Dermis microvascular lymphatic vessel endothelial cell (primary cell): Measurements from ENCODE around the gene CRYGA. TPM values are rescaled to one million over a fixed set of nuclear protein-coding genes. Genes with fewer than 3 reads are reported as not detected.
"Not testable (repeated sequence)": the region's sequence is repeated elsewhere in the genome, so short reads cannot be mapped to it uniquely, and the experiment has no call there.

Experiments
- DNase-seq, 2 donors: peaks; one replicate each; pipeline versions ENCODE4 v3.0.0 to v3.0.0-alpha.2; 2010; ENCODE audit warnings: low read depth in 2 of 2
- total RNA-seq: library from RNA; depleted of rRNA; stranded (reverse); fragments of >200 nt; gene quantifications from 2 replicates; pipeline ENCODE4 v1.2.1, GENCODE V29; 2014

Gene CRYGA
- total RNA-seq, 1 donor from 2014 or later: not detected

DNA sequence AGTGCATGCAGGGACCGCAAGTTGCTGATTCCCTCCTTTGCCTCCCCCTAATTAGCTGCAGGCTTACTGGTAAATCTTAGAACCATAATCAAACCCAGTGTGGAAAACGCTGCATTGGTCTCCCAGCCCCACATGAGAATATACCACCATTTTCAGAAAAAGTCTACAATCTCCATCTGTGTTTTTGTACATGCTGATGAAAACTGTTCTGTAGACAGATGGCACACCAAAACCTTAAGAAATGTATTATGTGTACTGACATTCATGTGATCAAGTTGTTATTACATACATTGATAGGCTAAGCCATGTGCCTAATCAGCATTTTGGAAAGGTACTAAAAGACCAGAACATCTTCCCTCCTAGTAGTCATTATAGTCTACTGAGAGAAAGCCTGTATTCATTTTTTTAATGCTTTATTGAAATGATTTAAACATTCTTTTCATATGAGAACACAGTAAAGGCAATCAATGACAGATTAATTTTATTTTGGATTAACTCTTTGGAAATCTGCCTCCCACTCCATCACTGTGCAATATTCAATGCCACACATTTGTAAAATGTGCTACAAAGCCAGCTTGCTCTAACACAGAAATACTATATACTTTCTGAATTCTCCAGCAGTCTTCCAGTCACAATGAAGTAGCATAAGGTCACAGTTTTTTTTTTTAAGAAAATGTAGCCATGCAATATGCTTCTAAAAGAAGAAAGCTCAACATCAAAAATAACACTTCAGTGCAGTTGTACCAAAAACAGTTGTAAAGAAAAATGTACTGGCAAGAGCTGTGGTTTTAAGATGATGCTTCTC, 1.8 kb upstream of the CRYGA start:
- no peak for DNase-seq

GRCh38 chr2:208156439-208156838, 7.0 kb downstream of the CRYGA start:
- DNase-seq: no peak

DNA sequence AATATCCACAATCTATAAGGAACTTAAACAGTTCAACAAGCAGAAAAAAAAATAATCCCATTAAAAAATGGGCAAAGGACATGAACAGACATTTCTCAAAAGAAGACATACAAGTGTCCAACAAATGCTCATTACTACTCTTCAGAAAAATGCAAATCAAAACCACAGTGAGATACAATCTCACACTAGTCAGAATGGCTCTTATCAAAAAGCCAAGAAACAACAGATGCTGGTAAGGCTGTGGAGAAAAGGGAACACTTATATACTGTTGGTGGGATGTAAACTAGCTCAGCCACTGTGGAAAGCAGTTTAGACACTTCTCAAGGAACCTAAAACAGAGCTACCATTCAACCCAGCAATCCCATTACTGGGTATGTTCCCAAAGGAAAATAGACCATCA, 10.2 kb downstream of the CRYGA start:
- DNase-seq: no peak

GRCh38 chr2:208150956-208151355, 12.4 kb downstream of the CRYGA start:
- no peak for DNase-seq

DNA sequence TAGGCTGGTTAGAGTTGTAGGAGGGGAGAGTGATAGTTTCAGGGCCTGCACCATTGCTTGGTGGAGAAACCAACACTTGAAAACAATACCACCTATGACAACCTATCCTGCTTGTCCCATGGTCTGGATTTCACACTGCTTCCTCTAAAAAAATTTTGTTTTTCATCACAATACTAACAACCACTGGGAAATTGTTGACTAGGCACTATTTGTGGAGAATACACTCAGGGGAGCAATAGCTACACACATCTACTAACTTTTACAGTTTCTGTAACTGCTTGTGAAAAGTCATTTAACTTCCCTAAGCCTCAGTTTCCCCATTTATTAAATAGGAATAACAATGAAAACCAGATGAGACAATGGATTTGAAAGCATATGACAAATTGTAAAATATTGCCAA, 13.3 kb downstream of the CRYGA start:
- no peak for DNase-seq

DNA sequence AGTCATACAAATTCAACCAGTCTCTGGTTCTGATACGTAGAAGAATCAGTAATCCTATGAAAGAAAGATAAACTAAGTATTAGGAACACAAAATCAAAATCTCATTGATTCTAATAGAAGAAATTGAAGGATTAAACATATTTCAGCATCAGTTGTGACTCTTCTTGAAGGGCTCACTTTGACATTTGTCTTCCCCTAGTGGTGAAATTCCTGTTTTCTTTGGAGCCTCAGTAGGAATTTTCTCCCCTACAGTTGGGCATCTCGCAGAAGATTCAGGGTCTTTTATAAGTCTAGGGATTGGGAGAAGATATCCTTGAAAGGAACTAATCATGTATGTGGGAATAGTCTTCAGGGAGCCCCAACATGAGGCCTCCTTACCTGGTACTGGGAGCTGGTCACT, 14.6 kb downstream of the CRYGA start:
- no peak for DNase-seq

DNA sequence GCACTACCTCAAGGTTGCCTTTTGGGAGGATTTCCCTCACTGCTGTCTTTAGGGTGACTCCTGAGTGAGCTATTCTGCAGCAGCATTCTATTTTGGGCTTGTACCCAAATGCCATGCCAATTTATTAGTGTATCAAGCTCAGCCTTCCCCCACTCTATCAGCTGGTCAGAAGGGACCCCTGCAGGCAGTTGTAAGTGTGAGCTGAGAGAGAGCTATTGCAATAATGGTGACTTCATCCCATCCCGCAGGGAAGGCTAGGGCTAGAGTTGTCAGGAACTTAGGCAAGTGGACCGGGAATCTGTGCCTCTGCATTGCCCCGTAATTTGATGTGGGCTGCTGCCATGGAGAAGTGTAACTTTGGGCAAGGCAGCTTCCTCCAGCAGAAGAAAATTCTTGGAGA, 15.6 kb downstream of the CRYGA start:
- no peak for DNase-seq

DNA sequence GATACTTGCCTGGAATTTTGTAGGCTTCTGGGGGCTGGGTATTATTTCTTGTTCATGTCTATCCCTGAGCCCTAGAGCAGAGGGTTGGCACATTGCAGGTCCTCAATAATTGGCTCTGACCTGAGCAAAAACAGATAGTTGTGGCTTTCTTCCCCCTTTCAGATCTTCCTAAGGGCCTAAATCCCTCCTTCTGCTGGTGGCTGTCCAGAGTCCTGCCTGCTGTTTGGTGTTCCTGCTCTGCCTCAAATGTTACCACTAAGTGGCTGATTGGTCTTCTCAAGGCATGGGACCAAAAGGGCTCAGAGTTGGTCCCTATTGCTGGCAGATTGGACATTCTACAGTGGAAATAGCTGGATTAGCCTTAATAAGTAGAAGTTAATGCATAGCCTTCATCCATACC, 16.4 kb downstream of the CRYGA start:
- DNase-seq: no peak

- DNase-seq: no peak
Measured at GRCh38 chr2:208146006-208146405, 17.4 kb downstream of the CRYGA start, which contains the start of gene CRYGB. TSS of gene CRYGB (minus strand) at chr2:208146158. CDS start at chr2:208146120, 38 bp downstream.

- DNase-seq: no peak
Measured at GRCh38 chr2:208142925-208143799, 20.2 kb downstream of the CRYGA start.

GRCh38 chr2:208142240-208142924, 21.0 kb downstream of the CRYGA start:
- DNase-seq: peak; percentile 58 to 66

DNA sequence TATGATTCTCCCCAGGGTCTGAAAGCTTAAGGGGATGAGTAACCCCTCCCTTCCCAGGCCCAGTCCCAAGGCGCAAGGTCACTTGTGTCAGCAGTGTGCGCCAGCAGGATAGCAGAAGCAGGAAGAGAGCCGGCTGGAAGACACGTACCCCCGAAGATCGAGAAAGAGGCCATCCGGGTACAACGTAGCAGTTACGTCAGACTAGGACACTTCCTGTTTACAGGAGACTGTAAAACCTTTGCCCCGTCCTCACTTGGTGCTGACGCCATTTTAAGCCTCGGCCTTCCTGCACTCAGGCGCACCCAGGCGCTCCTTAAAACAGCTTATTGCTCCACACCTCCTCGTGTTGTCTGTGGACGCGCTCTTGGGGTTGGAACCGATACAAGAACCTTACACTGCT, 23.9 kb downstream of the CRYGA start:
- DNase-seq: no peak

DNA sequence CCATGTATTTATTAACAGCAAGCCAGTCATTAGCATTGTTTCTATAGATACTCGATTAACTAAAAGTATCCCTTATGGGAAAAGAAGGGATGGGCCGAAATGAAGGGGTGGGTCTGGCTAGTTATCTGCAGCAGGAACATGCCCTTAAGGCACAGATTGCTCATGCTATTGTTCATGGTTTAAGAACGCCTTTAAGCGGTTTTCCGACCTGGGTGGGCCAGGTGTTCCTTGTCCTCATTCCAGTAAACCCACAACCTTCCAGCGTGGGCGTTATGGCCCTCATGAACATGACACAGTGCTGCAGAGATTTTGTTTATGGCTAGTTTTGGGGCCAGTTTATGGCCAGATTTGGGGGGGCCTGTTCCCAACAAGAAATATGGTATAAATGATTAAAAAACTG, 25.1 kb downstream of the CRYGA start:
- not testable (repeated sequence) for DNase-seq

DNA sequence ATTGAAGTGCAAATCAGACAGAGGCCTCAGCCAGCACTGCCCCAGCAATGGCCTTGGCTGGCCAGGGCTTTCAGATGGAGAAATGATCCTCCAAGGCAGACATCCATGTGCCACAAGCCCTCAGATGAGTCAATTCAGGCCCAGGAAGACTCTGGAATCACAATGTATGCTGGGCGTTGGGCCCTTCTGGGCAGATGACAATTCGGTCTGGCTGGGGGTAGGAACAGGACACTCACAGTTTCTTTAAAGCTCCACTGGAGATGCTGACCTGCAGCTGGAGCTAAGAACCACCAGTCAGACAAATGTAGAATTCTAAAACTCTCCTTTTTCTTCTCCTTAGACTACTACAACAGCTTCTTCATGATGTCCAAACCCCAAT, 26.7 kb downstream of the CRYGA start:
- DNase-seq: no peak

GRCh38 chr2:208135794-208136715, 27.3 kb downstream of the CRYGA start:
- DNase-seq: no peak

DNA sequence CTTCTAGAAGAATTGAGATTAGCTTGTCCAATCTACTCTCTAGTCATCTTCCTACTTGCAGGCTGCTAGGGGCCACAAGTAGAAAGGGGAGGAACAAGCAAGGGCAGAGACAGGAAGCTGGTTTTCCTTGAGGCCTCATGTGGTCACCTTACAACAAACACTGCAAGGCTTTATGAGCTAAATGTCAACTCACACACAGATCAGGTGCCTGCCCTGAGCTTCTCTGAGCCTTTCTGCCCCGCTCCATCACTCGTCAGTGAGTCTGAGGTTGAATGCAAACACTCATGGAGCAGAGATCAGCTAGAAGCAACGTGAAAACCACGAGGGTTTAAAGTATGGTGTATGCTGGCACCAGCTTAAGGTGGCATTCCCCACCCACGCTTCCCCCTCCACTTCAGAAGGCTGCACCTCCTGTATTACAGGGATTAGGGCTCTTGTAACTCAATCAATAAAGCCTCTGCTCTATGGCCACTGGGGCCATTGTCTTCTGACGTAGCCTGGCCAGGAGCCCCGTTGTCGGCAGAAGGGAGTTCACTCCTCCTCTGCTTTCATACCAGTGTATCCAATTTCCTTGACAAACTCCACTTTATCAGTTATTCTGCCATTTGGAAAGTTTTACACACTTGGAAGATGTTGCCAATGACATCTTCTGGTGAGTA, 28.3 kb downstream of the CRYGA start:
- DNase-seq: no peak

- no peak for DNase-seq
Measured at GRCh38 chr2:208130712-208131110, 32.7 kb downstream of the CRYGA start.

GRCh38 chr2:208129744-208130711, 33.4 kb downstream of the CRYGA start, which contains the start of gene CRYGC:
TSS of gene CRYGC (minus strand) at chr2:208129828. CDS start at chr2:208129792, 36 bp downstream.
- DNase-seq: peak in 1 of 2 donors; percentile 29

- no peak for DNase-seq
Measured at GRCh38 chr2:208128136-208128535, 35.3 kb downstream of the CRYGA start.
